Measurements from ENCODE around the gene SDK2. TPM values are rescaled to one million over a fixed set of nuclear protein-coding genes. Genes with fewer than 3 reads are reported as not detected.

SDK2 gene
- polyA plus RNA-seq, 1 experiment, result 0.01 TPM

DNA sequence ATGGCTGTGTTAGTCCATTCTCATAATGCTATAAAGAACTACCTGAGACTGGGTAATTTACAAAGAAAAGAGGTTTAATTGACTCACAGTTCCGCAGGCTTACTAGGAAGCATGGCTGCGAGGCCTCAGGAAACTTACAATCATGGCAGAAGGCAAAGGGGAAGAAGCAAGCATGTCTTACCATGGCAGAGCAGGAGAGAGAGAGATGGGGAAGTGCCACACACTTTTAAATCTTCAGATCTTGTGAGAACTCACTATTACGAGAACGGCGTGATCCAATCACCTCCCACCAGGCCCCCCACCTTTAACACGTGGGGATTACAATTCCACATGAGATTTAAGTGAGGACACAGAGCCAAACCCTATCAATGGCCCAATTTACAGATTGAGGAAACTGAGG is 96.5 kb downstream of the SDK2 start:
- ChIA-PET POLR2A (no interaction called here), CTCF (no interaction called here)
- Histone ChIP-seq H3K4me3 (ENCODE audit: low read depth, low read length) (no peak overlapping the region), H3K9me3 (ENCODE audit: control insufficient read depth, insufficient read depth, low read length) (no peaks in the 10 kb centered on the region; the same call in 1 of the 2 replicates), H3K27me3 (ENCODE audit: control insufficient read depth, insufficient read depth, low read length) (no peaks in the 10 kb centered on the region), H3K27ac (ENCODE audit: low read depth, low read length) (no peak overlapping the region)
- DNase-seq (ENCODE audit: low read depth, low spot score), result no peak
- TF ChIP-seq, protein P1, sequence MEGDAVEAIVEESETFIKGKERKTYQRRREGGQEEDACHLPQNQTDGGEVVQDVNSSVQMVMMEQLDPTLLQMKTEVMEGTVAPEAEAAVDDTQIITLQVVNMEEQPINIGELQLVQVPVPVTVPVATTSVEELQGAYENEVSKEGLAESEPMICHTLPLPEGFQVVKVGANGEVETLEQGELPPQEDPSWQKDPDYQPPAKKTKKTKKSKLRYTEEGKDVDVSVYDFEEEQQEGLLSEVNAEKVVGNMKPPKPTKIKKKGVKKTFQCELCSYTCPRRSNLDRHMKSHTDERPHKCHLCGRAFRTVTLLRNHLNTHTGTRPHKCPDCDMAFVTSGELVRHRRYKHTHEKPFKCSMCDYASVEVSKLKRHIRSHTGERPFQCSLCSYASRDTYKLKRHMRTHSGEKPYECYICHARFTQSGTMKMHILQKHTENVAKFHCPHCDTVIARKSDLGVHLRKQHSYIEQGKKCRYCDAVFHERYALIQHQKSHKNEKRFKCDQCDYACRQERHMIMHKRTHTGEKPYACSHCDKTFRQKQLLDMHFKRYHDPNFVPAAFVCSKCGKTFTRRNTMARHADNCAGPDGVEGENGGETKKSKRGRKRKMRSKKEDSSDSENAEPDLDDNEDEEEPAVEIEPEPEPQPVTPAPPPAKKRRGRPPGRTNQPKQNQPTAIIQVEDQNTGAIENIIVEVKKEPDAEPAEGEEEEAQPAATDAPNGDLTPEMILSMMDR (IDR thresholded peaks at IDR 0.05; ENCODE audit: low read depth, low read length), result no peak

DNA sequence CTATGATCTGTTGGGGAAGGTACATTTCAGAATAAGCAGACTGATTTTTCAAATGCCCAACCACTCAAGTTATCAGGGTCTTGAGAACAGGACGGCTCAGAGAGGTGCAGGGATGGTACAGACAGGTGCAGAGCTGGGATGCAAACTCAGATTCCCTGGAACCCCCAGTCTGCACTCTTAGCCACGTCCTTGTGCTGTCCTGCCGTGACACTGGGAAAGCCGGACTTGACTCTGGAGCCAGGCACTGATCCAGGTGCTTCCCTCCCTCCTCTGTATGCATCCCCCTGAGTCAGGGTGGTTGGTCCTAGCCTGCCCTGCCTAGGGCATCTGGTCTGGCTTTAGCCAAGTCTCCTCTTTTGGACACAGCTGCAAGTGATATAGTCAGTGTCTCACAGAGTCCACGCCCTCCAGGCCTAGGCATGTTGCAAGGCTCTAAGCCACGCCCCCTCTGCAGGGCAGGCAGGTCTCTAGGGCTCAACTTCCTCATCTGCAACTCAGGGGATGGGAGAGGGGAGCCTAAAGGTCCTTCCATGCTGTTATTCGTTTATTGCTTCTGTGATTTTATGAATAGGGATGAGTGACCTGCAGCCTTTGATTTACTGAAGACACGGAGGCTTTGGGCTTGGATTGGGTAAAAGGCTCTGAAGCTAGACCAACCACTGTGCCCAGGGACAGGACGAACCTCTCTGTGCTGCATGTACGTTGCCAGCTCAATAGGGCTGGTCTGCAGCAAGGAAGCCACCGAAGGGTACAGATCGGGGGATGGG is 97.3 kb downstream of the SDK2 start:
- Histone ChIP-seq H3K27ac (ENCODE audit: low read depth, low read length) (no peak overlapping the region), H3K9me3 (ENCODE audit: control insufficient read depth, insufficient read depth, low read length) (no peaks in the 10 kb centered on the region; the same call in 1 of the 2 replicates), H3K27me3 (ENCODE audit: control insufficient read depth, insufficient read depth, low read length) (no peaks in the 10 kb centered on the region), H3K4me3 (ENCODE audit: low read depth, low read length) (no peak overlapping the region)
- ChIA-PET POLR2A (no interaction called here), CTCF (no interaction called here)
- no peak for DNase-seq (ENCODE audit: low read depth, low spot score)
- TF ChIP-seq, protein P1 (IDR thresholded peaks at IDR 0.05; ENCODE audit: low read depth, low read length), result no peak

DNA sequence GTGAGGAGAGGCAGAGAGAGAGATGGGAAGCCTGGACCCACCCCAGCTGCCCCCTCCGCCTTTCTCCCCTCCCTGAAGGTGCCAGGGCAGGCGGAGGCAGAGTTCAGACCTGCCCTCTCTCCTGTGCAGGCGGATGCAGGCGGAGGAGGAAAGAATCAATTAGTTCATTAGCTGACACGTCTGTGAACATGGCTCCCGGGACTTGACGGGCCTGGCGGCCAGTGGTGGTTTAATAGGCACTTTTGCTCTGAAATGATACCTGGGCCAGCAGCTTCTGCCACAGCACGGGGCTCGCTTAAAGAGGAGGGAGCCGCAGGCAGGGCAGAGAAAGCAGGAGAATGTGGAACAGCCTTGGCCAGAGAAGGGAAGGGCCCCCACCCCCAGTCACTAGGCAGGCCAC is 98.1 kb downstream of the SDK2 start:
- no peak overlapping the region for H3K27ac ChIP-seq (ENCODE audit: low read depth, low read length)
- no peaks in the 10 kb centered on the region for H3K27me3 ChIP-seq (ENCODE audit: control insufficient read depth, insufficient read depth, low read length)
- H3K9me3 ChIP-seq (ENCODE audit: control insufficient read depth, insufficient read depth, low read length), result no peaks in the 10 kb centered on the region; the same call in 1 of the 2 replicates
- H3K4me3 ChIP-seq (ENCODE audit: low read depth, low read length), result no peak overlapping the region
- DNase-seq (ENCODE audit: low read depth, low spot score), result no peak
- ChIA-PET CTCF (no interaction called here), POLR2A (no interaction called here)
- TF ChIP-seq, protein P1 (IDR thresholded peaks at IDR 0.05; ENCODE audit: low read depth, low read length), result no peak

DNA sequence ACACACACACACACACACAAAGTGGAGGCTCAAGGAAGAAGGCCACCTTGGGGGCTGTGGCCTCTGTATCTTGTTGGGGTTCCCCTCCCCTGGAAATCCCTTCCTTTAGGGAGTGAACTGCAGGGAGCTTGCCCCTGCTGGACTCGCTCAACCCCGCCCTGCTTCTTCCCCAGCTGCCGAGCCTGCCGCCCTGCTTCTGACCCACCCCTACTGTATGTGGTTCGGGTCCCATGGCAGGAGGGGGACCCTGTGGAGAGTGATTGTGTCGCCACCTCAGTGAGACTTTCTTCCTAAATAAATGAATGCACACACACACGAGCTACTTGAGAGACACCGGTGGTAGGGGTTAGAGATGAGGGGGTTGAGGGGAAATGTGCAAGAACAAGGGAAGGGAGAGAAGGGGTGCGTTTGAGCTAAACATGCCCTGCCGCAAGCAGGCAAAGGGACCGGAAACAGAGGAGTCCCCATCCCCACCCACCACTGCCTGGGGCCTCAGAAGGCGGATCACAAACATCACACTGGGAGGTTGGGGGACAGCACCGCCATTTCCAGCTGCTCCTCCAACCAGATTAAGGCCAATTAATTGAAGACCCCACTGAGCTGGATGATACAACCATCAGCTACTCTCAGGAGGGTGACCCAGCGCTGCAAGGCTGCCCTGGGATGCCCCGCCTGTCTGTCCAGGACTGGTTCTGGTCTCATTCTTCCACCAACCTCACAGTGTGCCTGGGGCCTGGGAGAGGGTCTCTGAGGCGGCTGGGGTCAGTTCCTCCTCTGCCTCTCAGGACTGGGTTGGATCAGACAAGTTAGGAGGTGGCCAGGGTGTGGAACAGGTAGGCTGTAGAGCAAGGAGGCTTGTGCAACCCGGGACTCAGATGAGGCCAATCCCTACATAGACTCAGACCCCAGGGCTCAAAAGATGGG is 98.9 kb downstream of the SDK2 start:
- H3K9me3 ChIP-seq (ENCODE audit: control insufficient read depth, insufficient read depth, low read length), result no peaks in the 10 kb centered on the region
- no peak overlapping the region for H3K4me3 ChIP-seq (ENCODE audit: low read depth, low read length)
- POLR2A ChIA-PET, result no interaction called here
- no peaks in the 10 kb centered on the region for H3K27me3 ChIP-seq (ENCODE audit: control insufficient read depth, insufficient read depth, low read length)
- CTCF ChIA-PET, result no interaction called here
- DNase-seq (ENCODE audit: low read depth, low spot score), result no peak
- TF ChIP-seq, protein P1 (IDR thresholded peaks at IDR 0.05; ENCODE audit: low read depth, low read length), result no peak
- no peak overlapping the region for H3K27ac ChIP-seq (ENCODE audit: low read depth, low read length)

DNA sequence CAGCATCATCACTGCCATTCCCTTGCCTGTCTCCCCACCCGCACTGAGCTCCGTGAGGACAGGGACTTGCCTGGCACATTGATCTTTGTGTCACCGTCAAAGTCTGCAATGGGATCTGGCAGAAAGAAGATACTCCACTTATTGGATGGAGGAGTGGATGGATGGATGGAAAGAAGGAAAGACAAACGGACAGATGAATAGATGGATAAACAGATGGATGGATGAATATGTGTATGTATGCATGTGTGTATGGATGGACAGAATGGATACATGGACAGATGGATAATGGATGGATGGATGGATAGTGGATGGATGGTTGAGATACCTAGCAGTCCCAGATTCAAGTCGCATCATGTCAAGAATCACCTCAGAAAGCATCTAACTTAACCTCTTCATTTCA is 99.9 kb downstream of the SDK2 start:
- H3K27me3 ChIP-seq (ENCODE audit: control insufficient read depth, insufficient read depth, low read length), result no peaks in the 10 kb centered on the region
- no peak overlapping the region for H3K4me3 ChIP-seq (ENCODE audit: low read depth, low read length)
- POLR2A ChIA-PET, result no interaction called here
- H3K27ac ChIP-seq (ENCODE audit: low read depth, low read length), result no peak overlapping the region
- no peak for DNase-seq (ENCODE audit: low read depth, low spot score)
- no peaks in the 10 kb centered on the region for H3K9me3 ChIP-seq (ENCODE audit: control insufficient read depth, insufficient read depth, low read length)
- CTCF ChIA-PET, result no interaction called here
- TF ChIP-seq, protein P1 (IDR thresholded peaks at IDR 0.05; ENCODE audit: low read depth, low read length), result no peak

Measured in AG04450 (cell line).